GM23248 (cell line): ENCODE measurements around the gene NAAA.

ENCODE experiments used
- EZH2 ChIP-seq: fragments of 200-600 bp; sonication (generic); IDR thresholded peaks from 2 replicates; pipeline ENCODE4 v1.6.1; 2018; ENCODE audit warnings: antibody characterized with exemption, mild to moderate bottlenecking; ENCODE audit not compliant: insufficient read depth, poor library complexity, severe bottlenecking
- EZH2phosphoT487 ChIP-seq: fragments of 200-600 bp; sonication (generic); IDR thresholded peaks from 2 replicates; pipeline ENCODE4 v1.6.1; 2018; ENCODE audit warnings: antibody characterized with exemption, moderate library complexity, mild to moderate bottlenecking, low read depth; ENCODE audit not compliant: insufficient read depth

GRCh38 chr4:75892508-75892907 lies 48.3 kb downstream of the NAAA start:
- TF ChIP-seq EZH2 (no peak), EZH2phosphoT487 (no peak)
